ENCODE results near the gene ANKRD34B. TPM values are rescaled to one million over a fixed set of nuclear protein-coding genes. Genes with fewer than 3 reads are reported as not detected.

ANKRD34B gene
- total RNA-seq, 4 donors from 2014 or later = not detected

DNA sequence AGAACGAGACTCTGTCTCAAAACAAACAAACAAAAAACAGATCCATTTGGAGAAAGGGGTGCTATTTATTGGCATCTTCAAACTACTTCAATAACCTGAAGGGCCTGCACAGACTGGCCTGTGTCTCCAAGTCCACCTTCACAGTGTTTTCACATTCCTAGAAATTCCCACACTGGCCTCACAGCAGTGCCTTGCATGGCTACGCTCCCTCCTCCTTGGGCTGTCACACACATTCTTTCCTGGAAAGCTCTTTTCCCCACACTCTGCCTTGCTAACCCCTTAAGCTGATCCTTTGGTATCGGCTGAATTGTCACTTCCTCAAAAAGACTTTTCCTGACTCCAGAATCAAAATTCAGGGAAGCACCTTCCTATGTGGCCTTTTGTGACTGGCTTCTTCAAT lies 62.4 kb downstream of the ANKRD34B start:
- TF ChIP-seq EP300 (IDR thresholded peaks at IDR 0.05) = no peak
- TF ChIP-seq CTCF (IDR thresholded peaks at IDR 0.05) = no peak
- no peak for TF ChIP-seq POLR2A (IDR thresholded peaks at IDR 0.05)
- TF ChIP-seq POLR2AphosphoS5 (IDR thresholded peaks at IDR 0.05) = no peak
- Histone ChIP-seq H3K4me3 (no peak overlapping the region), H3K27ac (no peak overlapping the region), H3K36me3 (peaks cover 0 to 3% of the 10 kb centered on the region in 2 donors), H3K27me3 (no peaks in the 10 kb centered on the region), H3K9me3 (no peaks in the 10 kb centered on the region), H3K4me1 (no peaks in the 10 kb centered on the region)
- WGBS, 2 donors (ENCODE audit: low coverage in 1 of 2) = 92 to 100% methylated on average over 3 of the region's 3 CpGs
- no peak for ATAC-seq

Small RNAs within 50 kb of the gene (small RNA-seq; reads per million reads assigned to genes)
- gene DBIP2 = 0 reads per million in 4 donors

Other genes starting within 250 kb of the ANKRD34B start
- 10 to 100 TPM; 23.6 to 33.8 (median 26.9) TPM for gene ZFYVE16, start 162.2 kb downstream of the ANKRD34B start, total RNA-seq
- gene FAM151B, start 82.2 kb downstream of the ANKRD34B start, total RNA-seq = 10 to 100 TPM in 1 of 4 donors, 1 to 10 TPM in 3; 1.3 to 11.2 (median 3.3) TPM
- gene MSH3, start 84.4 kb upstream of the ANKRD34B start, total RNA-seq = 10 to 100 TPM; 10.7 to 14.0 (median 12.0) TPM
- gene DHFR, start 84.7 kb upstream of the ANKRD34B start, total RNA-seq = 10 to 100 TPM in 1 of 4 donors, 1 to 10 TPM in 3; 4.3 to 14.8 (median 8.6) TPM